Measurements from ENCODE around the gene CDH4. TPM values are rescaled to one million over a fixed set of nuclear protein-coding genes. Genes with fewer than 3 reads are reported as not detected.

The CDH4 gene
- total and polyA plus RNA-seq, 9 of the 15 experiments (the other 6 are each of a cell fraction or from before 2014, with no cell fraction given) = 0.04 TPM; not detected in 8

GRCh38 chr20:61868466-61869090 lies 616.5 kb downstream of the CDH4 start (continued):
- TF ChIP-seq SMARCB1 (IDR thresholded peaks at IDR 0.05; ENCODE audit: insufficient read length, low read depth) (no peak), EZH2 (IDR thresholded peaks at IDR 0.05; ENCODE audit: borderline replicate concordance, low read depth, low read length) (no peak), ZBTB1 (CRISPR knock-in tag; IDR thresholded peaks at IDR 0.05; ENCODE audit: borderline replicate concordance, low read depth) (no peak), FOXM1 (IDR thresholded peaks at IDR 0.05; ENCODE audit: low read depth) (no peak), FOXM1 (CRISPR knock-in tag; IDR thresholded peaks at IDR 0.05; ENCODE audit: low read depth) (no peak)

DNA sequence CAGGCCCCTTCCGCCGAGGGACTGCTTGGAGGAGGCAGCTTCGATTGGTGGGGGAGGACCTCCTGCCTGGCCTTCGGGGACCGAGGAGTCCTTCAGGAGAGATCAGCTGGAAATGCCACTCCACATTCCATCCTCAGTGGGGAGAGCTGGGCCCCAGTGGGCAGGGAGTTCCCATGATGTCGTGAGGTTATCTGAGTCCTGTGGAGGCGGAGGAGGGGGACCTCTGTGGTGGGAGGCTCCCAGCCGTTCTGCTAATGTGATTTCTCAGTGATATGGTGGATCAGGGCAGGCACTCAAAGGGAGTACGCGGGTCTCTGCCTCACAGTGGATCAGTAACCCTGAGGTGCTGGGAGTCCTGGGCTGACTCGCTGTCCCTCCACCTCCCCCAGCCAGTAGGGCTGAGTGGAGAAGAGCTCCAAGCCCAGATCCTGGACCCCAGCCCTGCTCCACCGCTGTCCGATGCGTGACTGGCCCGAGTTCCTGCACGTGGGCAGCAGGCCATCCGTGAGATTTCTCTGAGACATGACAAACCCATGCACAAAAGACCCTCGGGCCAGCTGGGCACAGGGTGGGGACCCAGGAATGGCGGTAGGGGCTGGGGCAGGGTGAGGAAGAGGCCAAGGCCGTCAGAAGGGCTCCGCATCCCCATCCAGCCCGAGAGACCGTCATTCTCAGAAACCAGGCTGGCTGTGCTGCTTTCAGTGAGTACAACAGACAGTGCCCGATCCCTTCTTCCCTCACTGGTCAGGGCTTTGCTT lies 617.9 kb downstream of the CDH4 start:
- Histone ChIP-seq H3K9me1 (ENCODE audit: control insufficient read depth, insufficient read depth, low read length) (no peaks in the 10 kb centered on the region), H3K27me3 (ENCODE audit: control insufficient read depth in 2 of 2, insufficient read depth in 2 of 2, low read length in 2 of 2) (peaks cover 0 to 31% of the 10 kb centered on the region in 2 experiments; a peak in 2 of 5 replicates), H4K20me1 (replicated peaks; ENCODE audit: control insufficient read depth, insufficient read depth, low read length) (no peaks in the 10 kb centered on the region), H3K36me3 (ENCODE audit: control insufficient read depth, insufficient read depth, low read length) (no peaks in the 10 kb centered on the region), H2AFZ (ENCODE audit: low read depth, low read length) (no peak overlapping the region), H3K9me3 (replicated peaks; ENCODE audit: control insufficient read depth, insufficient read depth, low read depth, low read length) (no peaks in the 10 kb centered on the region; the same call in none of the 2 replicates), H3K4me3 (no peak overlapping the region), H3K4me1 (replicated peaks in 1 of 2; ENCODE audit: control insufficient read depth in 2 of 2, insufficient read depth in 2 of 2, low read length in 2 of 2) (no peaks in the 10 kb centered on the region; a peak in 1 of 5 replicates), H3K9ac (ENCODE audit: insufficient read depth in 1 of 2, low read depth in 2 of 2, low read length in 2 of 2) (no peak overlapping the region), H3K79me2 (ENCODE audit: control insufficient read depth, insufficient read depth, low read length) (no peaks in the 10 kb centered on the region), H3K27ac (ENCODE audit: extremely low read depth, low read depth, low read length) (no peak overlapping the region), H3K4me2 (ENCODE audit: insufficient read depth, low read length) (no peak overlapping the region)
- intact Hi-C loops (cut with micrococcal nuclease) = no loop called here
- ATAC-seq (no peak), FAIRE-seq (no peak), DNase-seq (ENCODE audit: extremely low read depth in 1 of 4, low spot score in 3 of 4) (no peak)
- ChIA-PET CTCF (ENCODE audit: low intra/inter-chr PET ratio) (no interaction called here), POLR2A (no interaction called here)
- in situ Hi-C loops (cut with MboI) = no loop called here
- BruUV-seq (replicated peaks) = no TSS peak
- TF ChIP-seq KDM4B (IDR thresholded peaks at IDR 0.05; ENCODE audit: borderline replicate concordance in 2 of 2, low read depth in 1 of 2) (no peak), COPS2 (conservative IDR thresholded peaks at IDR 0.05) (no peak), STAT6 (CRISPR knock-in tag; IDR thresholded peaks at IDR 0.05) (no peak)
- WGBS (ENCODE audit: insufficient coverage, low coverage, missing lambda C conversion rate) = under 1% methylated on average over 23 of the region's 24 CpGs
